ENCODE data around the gene MRPL47.

The MRPL47 gene

GRCh38 chr3:179590669-179591068 is 13.8 kb downstream of the MRPL47 start:
- no peak for DNase-seq (ENCODE audit: low read depth)

DNA sequence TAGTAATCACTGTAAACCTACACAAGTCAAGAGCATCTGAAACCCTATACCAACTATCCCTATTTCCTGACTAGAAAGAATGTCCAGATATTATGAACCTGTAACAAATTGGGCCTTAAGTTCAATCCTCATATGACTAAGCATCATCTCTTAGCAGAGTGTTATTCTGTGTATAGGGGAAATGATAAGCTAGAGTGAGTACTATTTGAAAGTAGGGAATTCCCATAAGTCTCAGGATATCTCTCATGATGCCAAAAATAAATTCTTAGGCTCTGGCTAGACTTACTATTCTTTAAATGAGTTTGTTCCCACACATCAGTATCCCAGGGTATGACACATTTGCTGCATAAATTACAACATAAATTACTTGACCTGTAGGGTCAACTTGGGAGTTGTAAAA is 15.3 kb downstream of the MRPL47 start:
- no peak for DNase-seq (ENCODE audit: low read depth)

DNA sequence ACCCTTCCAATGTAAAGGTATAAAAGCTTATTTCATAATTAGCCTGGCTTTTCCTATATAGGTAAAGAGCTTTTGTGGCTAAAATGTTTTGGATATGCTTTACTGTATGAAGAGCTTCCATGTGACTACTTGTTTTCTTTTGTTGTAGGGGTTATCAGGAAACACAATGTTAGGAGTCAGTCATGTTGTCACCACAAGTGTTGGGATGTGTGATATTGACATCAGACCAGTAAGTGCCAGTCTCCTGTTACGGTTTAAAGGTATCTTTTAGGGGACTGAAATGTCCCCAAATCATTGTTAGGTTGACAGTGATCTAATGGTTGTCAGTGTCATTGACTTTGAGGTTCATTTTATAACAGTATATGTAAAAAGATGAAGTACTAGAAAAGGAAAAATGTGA is 23.4 kb downstream of the MRPL47 start:
- DNase-seq (ENCODE audit: low read depth), result no peak

DNA sequence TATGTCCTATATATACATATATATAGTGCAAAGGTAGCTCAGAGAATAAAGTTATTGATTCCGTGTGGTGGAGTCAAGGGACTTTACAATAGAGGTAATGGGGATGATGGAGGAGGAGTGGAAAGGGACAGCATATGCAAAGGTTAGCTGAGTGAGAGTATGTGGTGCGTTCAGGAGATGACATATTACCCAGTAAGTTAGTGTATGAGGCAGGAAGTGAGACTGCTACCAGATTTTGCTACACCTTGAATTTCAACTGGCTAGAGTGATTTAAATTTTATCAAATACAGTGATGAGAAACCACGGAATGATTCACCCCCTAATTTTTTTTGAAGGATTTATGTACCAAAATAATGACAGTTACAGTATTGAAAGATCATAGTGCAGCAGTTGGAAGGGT is 38.9 kb downstream of the MRPL47 start:
- no peak for DNase-seq (ENCODE audit: low read depth)

GRCh38 chr3:179563271-179563783 is 41.1 kb downstream of the MRPL47 start:
- no peak for DNase-seq (ENCODE audit: low read depth)

DNA sequence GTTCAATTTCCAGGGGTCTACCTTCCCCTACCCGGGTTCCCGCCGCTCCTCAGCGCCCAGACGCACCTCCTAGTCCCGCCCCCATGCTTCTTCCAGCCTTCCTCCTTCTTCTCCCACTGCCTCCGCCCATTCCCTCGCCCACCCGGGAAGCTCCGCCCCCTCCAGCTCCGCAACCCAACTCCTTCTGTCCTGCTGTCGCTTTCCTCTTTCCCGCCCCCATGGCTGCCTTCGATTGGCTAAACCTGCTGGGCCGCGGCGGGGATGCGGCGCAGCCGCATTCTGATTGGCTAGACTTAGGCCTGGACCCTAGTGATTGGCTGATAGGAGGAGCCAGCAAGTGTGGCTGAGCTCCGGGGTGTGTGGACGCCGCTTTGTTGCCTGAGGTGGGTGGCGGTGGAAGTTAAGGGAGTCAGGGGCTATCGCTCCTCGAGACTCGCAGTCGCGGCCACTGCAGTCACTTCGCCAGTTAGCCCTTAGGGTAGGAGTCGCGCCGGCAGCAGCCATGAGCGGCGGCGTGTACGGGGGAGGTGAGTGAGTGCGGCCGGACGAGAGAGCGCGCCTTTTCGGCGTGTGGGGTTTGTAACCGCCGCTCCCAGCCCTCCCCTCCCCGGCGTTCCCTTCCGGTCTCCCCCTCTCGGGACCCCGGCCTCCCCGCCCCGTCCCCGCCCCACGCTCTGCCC is 41.7 kb downstream of the MRPL47 start, which contains the start of gene ACTL6A:
ACTL6A (plus strand) TSS at position 336 of the 680 bp plus-strand sequence; CDS start at position 503, 167 bp downstream.
- peak; percentile 98 for DNase-seq (ENCODE audit: low read depth)

DNA sequence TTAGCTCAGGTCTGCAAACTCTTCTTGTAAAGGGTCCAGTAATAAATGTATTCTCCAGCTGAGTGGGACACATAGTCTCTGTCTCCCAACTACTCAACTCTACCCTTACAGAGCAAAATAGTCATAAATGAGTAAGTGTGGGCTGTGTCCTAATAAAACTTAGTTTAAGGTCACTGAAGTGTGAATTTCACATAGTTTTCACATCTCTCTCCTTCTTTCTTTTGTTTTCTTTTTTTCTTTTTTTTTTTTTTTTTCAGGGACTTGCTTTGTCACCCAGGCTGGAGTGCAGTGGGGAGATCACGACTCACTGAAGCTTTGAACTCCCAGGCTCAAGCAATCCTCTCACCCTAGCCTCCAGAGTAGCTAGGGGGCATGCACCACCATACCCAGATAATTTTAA is 43.6 kb downstream of the MRPL47 start:
- DNase-seq (ENCODE audit: low read depth), result no peak

DNA sequence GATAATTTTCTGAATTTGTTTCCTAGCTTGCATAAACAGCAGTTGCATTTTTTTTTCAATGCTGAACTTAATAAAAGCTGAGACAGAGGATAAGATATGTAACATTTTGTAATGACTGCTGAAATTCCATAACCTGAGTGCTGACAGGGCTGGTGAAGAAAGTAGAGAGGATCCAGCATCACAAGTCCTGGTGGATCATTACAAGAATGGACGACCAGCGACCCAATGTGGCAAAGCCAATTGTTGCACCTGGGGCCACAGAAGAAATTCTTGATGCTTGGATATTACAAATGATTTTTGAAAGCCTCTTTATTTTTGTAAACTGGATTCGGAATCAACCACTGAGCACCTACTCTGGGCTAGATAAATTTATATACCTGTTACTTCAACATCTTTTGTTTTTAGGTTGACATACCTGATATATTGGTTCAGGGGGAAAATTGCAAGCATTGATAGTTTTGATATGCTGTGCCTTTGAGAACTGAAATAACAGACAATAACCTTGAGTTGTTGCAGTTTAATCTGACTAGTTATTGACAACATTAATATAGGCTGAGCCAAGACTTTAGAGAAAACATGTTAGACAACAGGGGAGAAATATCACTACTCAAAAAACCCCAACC is 45.6 kb downstream of the MRPL47 start:
- DNase-seq (ENCODE audit: low read depth), result no peak

- no peak for DNase-seq (ENCODE audit: low read depth)
Measured at GRCh38 chr3:179551349-179552105, 52.9 kb downstream of the MRPL47 start.

GRCh38 chr3:179546814-179547241 is 57.6 kb downstream of the MRPL47 start:
- DNase-seq (ENCODE audit: low read depth), result no peak

DNA sequence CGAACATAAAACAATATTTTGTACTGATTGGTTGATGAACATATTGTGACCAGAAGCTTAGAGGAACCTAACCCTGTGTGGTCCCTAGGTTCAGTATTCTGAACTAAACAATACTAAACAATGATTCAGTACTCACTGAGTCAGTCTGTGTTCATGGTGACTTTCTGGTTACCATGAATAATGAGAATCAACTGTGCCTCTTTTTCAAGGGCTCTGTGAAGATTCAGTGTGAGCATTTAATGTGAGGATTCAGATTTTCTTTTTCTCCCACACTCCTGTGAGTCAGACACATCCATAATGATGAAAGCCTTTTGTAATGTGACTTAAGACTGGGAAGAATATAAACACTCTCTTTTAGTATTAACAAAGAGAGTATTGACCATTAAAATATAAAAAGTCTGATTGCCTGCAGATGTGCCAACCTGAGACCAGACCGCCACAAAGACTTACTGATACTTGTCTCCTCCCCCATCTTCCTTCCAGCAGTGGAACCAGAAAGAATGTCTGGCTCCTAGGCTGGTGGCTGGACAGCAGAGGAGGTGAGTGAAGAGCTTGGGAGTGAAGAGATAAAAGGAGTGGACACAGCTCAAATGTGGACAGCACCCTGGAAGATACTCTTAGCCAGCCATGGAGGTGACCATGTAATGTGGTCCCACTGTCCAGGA is 59.3 kb downstream of the MRPL47 start:
- DNase-seq (ENCODE audit: low read depth), result peak; percentile 75

DNA sequence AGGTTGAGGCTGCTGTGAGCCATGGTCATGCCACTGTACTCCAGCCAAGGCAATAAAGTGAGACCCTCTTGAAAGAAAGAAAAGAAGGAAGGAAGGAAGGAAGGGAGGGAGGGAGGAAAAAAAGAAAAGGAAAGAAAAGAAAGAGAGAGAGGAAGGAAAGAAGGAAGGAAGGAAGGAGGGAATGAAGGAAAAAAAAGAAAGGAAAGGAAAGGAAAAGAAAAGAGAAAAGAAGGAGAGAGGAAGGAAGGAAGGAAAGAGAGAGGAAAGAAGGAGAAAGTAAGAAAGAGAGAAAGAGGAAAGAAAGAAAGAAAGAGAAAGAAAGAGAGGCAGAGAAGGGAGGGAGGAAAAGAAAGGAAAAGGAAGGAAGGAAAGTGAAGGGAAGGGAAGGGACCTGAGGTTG is 62.1 kb downstream of the MRPL47 start:
- DNase-seq (ENCODE audit: low read depth), result no peak

- no peak for DNase-seq (ENCODE audit: low read depth)
Measured at GRCh38 chr3:179541596-179541995, 62.8 kb downstream of the MRPL47 start.

DNA sequence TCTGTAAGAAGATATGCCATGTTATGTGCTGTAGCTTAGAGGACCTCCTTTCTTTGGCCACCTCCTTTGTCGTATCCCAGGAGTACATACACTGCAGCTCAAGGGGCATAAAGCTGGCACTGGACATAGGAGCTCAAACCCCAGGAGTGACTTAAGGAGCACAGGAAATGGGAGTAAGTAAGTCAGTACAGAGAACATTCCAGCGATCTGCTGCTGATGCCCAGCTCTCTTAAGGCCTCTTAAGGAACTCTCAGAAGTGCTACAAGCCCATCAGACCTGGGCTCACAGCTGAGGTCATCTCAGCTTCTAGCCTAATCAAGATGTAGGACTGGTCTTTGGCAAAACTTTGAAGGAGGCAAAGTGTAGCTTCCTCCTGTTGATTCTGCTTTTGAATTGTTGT is 63.3 kb downstream of the MRPL47 start:
- no peak for DNase-seq (ENCODE audit: low read depth)
